ENCODE measurements around the gene FASTKD2. TPM values are rescaled to one million over a fixed set of nuclear protein-coding genes. Genes with fewer than 3 reads are reported as not detected.

FASTKD2 gene
- total and polyA plus RNA-seq, 2 of the 8 experiments (the other 6 are each of a cell fraction or from before 2014, with no cell fraction given) = 35.7 to 38.5 TPM

GRCh38 chr2:206833291-206833690 is 67.9 kb downstream of the FASTKD2 start:
- Histone ChIP-seq H3K9me3 (ENCODE audit: insufficient read depth in 2 of 2, low read depth in 1 of 2, low read length in 1 of 2) (peaks cover 6 to 10% of the 10 kb centered on the region in 2 experiments; a peak in 2 of 4 replicates), H2BK12ac (ENCODE audit: low read depth, low read length) (no peak overlapping the region), H3K27ac (ENCODE audit: low read depth, low read length) (no peak overlapping the region), H3K23ac (ENCODE audit: insufficient read length) (no peak overlapping the region), H3K14ac (ENCODE audit: insufficient read length) (no peak overlapping the region), H2BK15ac (ENCODE audit: low read length) (no peak overlapping the region), H3K27me3 (replicated peaks in 1 of 4; ENCODE audit: control insufficient read depth in 3 of 4, extremely low read depth in 1 of 4, insufficient read depth in 3 of 4, low read length in 3 of 4) (no peaks in the 10 kb centered on the region), H3K36me3 (ENCODE audit: control insufficient read depth in 2 of 4, insufficient read depth in 4 of 4, low read length in 3 of 4) (no peaks in the 10 kb centered on the region), H3K79me2 (ENCODE audit: control insufficient read depth in 1 of 2, insufficient read depth in 2 of 2, low read length in 2 of 2) (no peaks in the 10 kb centered on the region), H3K56ac (replicated peaks; ENCODE audit: insufficient read length, low read depth, low read length) (no peak overlapping the region), H2BK5ac (ENCODE audit: low read depth, low read length) (no peak overlapping the region), H3K4me2 (ENCODE audit: insufficient read depth in 1 of 2, low read depth in 2 of 2, low read length in 2 of 2) (no peak overlapping the region), H3K79me1 (ENCODE audit: low read depth, low read length) (no peaks in the 10 kb centered on the region), H4K5ac (ENCODE audit: insufficient read length, low read depth, low read length) (no peak overlapping the region), H4K91ac (replicated peaks; ENCODE audit: insufficient read length, low read length) (no peak overlapping the region), H3K23me2 (ENCODE audit: low read depth, low read length) (no peaks in the 10 kb centered on the region), H3K4ac (replicated peaks; ENCODE audit: insufficient read length, low read depth, low read length) (no peak overlapping the region), H2BK20ac (ENCODE audit: low read length) (no peak overlapping the region), H2AK5ac (ENCODE audit: low read depth, low read length) (no peak overlapping the region), H2AFZ (ENCODE audit: low read length) (no peak overlapping the region), H3K9ac (replicated peaks in 1 of 4; ENCODE audit: extremely low read depth in 1 of 4, low read depth in 3 of 4, low read length in 3 of 4) (no peak overlapping the region), H3K18ac (ENCODE audit: extremely low read depth, low read length) (no peak overlapping the region), H3K4me3 (ENCODE audit: extremely low read depth in 1 of 4, insufficient read depth in 2 of 4, low read depth in 3 of 4, low read length in 4 of 4) (no peak overlapping the region), H2BK120ac (replicated peaks; ENCODE audit: low read depth, low read length) (no peak overlapping the region), H3K4me1 (replicated peaks in 1 of 4; ENCODE audit: control insufficient read depth in 3 of 4, insufficient read depth in 4 of 4, low read length in 3 of 4) (peaks cover 0 to 4% (median 0%) of the 10 kb centered on the region in 4 experiments; a peak in 1 of 7 replicates), H4K20me1 (replicated peaks in 1 of 2; ENCODE audit: control insufficient read depth in 1 of 2, insufficient read depth in 2 of 2, low read length in 2 of 2) (no peaks in the 10 kb centered on the region), H4K8ac (ENCODE audit: extremely low read depth, insufficient read depth, low read length) (no peak overlapping the region)
- FAIRE-seq (no peak), DNase-seq (ENCODE audit: low read depth in 1 of 2, low spot score in 2 of 2) (no peak)
- TF ChIP-seq EZH2 (IDR thresholded peaks at IDR 0.05; ENCODE audit: low read depth, low read length, severe bottlenecking) = no peak
- no peak for TF ChIP-seq CHD2 (IDR thresholded peaks at IDR 0.05; ENCODE audit: low read length)
- no peak for TF ChIP-seq CEBPB (IDR thresholded peaks at IDR 0.05; ENCODE audit: low read depth, low read length)
- no peak for TF ChIP-seq EP300 (IDR thresholded peaks at IDR 0.05; ENCODE audit: borderline replicate concordance in 1 of 2, low read depth in 2 of 2, low read length in 2 of 2)
- TF ChIP-seq GABPA (IDR thresholded peaks at IDR 0.05; ENCODE audit: borderline replicate concordance, insufficient read depth, low read length) = no peak
- no peak for TF ChIP-seq SAP30 (IDR thresholded peaks at IDR 0.05; ENCODE audit: insufficient read depth, insufficient replicate concordance, low read length)
- ChIA-PET POLR2A (ENCODE audit: partially characterized antibody) (interaction anchor here (1.6 kb wide), 1 partner anchor 17 kb away, joined by 3 read pairs; no protein-coding TSS in a partner anchor), CTCF (ENCODE audit: partially characterized antibody) (interaction anchor here (0.9 to 5.1 kb wide), 8 partner anchors 8 to 641 kb away, joined by 3 to 41 read pairs (median 4); no protein-coding TSS in a partner anchor)
- WGBS, 2 experiments (ENCODE audit: extremely low coverage in 1 of 2, insufficient coverage in 1 of 2, insufficient read length in 1 of 2, insufficient replicate concordance in 2 of 2, low coverage in 1 of 2, low lambda C conversion rate in 2 of 2, missing lambda C conversion rate in 1 of 2) = 91% methylated on average over 3 of the region's 3 CpGs; no CpG with 5 or more reads in 1 of the 2 experiments

Data from H1 (cell line).